ENCODE results near the gene PCDH15. TPM values are rescaled to one million over a fixed set of nuclear protein-coding genes. Genes with fewer than 3 reads are reported as not detected.

PCDH15 gene
- total RNA-seq, 1 donor from 2014 or later: not detected

DNA sequence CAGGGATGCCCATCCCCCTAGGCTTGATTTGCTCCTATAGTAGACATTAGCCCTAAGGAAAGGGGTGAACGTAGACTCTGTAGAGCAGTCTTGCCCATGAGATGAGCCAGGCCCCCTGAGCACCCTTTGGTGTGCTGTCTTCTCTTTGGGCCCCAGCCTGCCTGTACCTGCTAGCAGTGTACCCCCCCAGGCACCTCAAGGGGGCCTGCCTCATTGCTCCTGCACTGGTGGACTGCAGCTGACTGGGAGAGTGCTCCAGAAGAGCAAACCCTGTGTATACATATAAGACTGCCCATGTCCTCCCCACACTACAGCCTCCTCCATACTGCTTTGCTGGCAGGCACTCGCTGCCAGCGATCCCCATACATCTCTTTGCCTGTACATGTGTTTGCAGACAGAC, 206.7 kb downstream of the PCDH15 start:
- intact Hi-C loops (cut with micrococcal nuclease): no loop called here
- DNase-seq: no peak
- H3K4me3 Mint-ChIP-seq: no peak overlapping the region
- no peak for ATAC-seq (ENCODE audit: low read depth)
- H3K36me3 Mint-ChIP-seq (ENCODE audit: low read depth): no peaks in the 10 kb centered on the region
- H3K9me3 Mint-ChIP-seq: peaks cover 6% of the 10 kb centered on the region
- ChIA-PET CTCF (no interaction called here), POLR2A (no interaction called here)
- H3K27ac Mint-ChIP-seq: no peak overlapping the region
- H3K27me3 Mint-ChIP-seq: no peaks in the 10 kb centered on the region
- TF ChIP-seq CTCF (IDR thresholded peaks at IDR 0.05): no peak
- no peaks in the 10 kb centered on the region for H3K4me1 Mint-ChIP-seq

- POLR2A ChIA-PET: no interaction called here
- no peak for ATAC-seq (ENCODE audit: low read depth)
- Mint-ChIP-seq H3K27me3 (no peaks in the 10 kb centered on the region), H3K27ac (no peak overlapping the region), H3K4me1 (no peaks in the 10 kb centered on the region), H3K4me3 (no peak overlapping the region), H3K9me3 (peaks cover 9% of the 10 kb centered on the region), H3K36me3 (ENCODE audit: low read depth) (no peaks in the 10 kb centered on the region)
- intact Hi-C loops (cut with micrococcal nuclease): no loop called here
- CTCF ChIA-PET: no interaction called here
- no peak for DNase-seq
- TF ChIP-seq CTCF (IDR thresholded peaks at IDR 0.05): no peak
Measured at GRCh38 chr10:54587971-54588370, 213.1 kb downstream of the PCDH15 start.

DNA sequence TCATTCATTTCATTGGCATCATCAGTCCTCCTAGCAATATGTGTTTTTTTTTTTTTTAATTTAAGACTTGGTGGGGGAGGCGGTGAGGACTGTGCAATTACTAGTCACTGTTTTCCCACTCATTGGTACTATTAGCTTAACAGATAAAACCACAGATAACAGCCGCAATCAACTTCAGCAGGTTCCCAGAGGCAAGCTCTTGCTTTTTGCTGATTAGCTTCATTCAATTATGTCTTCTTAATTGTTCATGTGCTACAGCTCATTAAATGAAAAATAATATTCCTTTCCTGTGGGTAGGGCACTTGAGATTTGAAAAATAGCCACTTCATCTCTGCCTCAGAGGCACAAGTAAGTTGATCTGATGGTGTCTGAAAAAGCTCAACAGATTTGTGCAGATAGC, 215.5 kb downstream of the PCDH15 start:
- POLR2A ChIA-PET: no interaction called here
- no peaks in the 10 kb centered on the region for H3K4me1 Mint-ChIP-seq
- intact Hi-C loops (cut with micrococcal nuclease): no loop called here
- CTCF ChIA-PET: no interaction called here
- DNase-seq: no peak
- ATAC-seq (ENCODE audit: low read depth): no peak
- no peaks in the 10 kb centered on the region for H3K27me3 Mint-ChIP-seq
- no peak for TF ChIP-seq CTCF (IDR thresholded peaks at IDR 0.05)
- no peaks in the 10 kb centered on the region for H3K36me3 Mint-ChIP-seq (ENCODE audit: low read depth)
- H3K4me3 Mint-ChIP-seq: no peak overlapping the region
- peaks cover 9% of the 10 kb centered on the region for H3K9me3 Mint-ChIP-seq
- no peak overlapping the region for H3K27ac Mint-ChIP-seq

DNA sequence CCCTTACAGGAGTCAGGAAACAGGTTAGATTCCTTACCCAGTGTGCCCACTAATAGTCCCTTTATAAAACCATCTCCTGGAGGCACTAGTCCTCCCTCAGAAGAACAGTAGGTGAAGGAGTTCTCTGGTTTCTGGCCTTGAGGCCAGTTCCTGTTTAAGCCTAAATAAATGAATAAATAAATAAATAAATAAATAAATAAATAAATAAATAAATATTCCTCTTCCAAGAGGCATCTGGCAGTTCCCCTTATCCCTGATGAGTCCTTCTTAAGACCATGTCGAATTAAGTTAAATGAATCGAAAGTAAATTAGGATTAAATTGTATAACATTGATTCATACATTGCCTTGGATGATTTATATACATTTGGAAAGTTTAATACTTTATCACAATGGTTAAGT, 223.3 kb downstream of the PCDH15 start:
- peaks cover 2% of the 10 kb centered on the region for H3K9me3 Mint-ChIP-seq

GRCh38 chr10:54576541-54576940, 224.5 kb downstream of the PCDH15 start:
- no peaks in the 10 kb centered on the region for H3K36me3 Mint-ChIP-seq (ENCODE audit: low read depth)
- no peaks in the 10 kb centered on the region for H3K4me1 Mint-ChIP-seq
- ATAC-seq (ENCODE audit: low read depth) (no peak), DNase-seq (no peak)
- CTCF ChIA-PET: no interaction called here
- peaks cover 2% of the 10 kb centered on the region for H3K9me3 Mint-ChIP-seq
- intact Hi-C loops (cut with micrococcal nuclease): no loop called here
- no peak overlapping the region for H3K27ac Mint-ChIP-seq
- H3K4me3 Mint-ChIP-seq: no peak overlapping the region
- POLR2A ChIA-PET: no interaction called here
- TF ChIP-seq CTCF (IDR thresholded peaks at IDR 0.05): no peak
- no peaks in the 10 kb centered on the region for H3K27me3 Mint-ChIP-seq

More for the DNA sequence above, 223.3 kb downstream of the PCDH15 start:
- H3K27me3 Mint-ChIP-seq: no peaks in the 10 kb centered on the region
- H3K27ac Mint-ChIP-seq: no peak overlapping the region
- intact Hi-C loops (cut with micrococcal nuclease): no loop called here
- ChIA-PET POLR2A (no interaction called here), CTCF (no interaction called here)
- ATAC-seq (ENCODE audit: low read depth) (no peak), DNase-seq (no peak)
- no peaks in the 10 kb centered on the region for H3K4me1 Mint-ChIP-seq
- no peak overlapping the region for H3K4me3 Mint-ChIP-seq
- no peak for TF ChIP-seq CTCF (IDR thresholded peaks at IDR 0.05)
- no peaks in the 10 kb centered on the region for H3K36me3 Mint-ChIP-seq (ENCODE audit: low read depth)
